Effector CD4-positive, alpha-beta T cell (primary cell): ENCODE measurements around the gene RALGAPB.
"Not testable (repeated sequence)": the region's sequence is repeated elsewhere in the genome, so short reads cannot be mapped to it uniquely, and the experiment has no call there.

Source experiments
- DNase-seq: peaks from one replicate; pipeline ENCODE4 v3.0.0-alpha.2; 2020

The RALGAPB gene

GRCh38 chr20:38589351-38589750, 116.7 kb downstream of the RALGAPB start:
- no peak for DNase-seq

GRCh38 chr20:38589967-38590675, 117.5 kb downstream of the RALGAPB start:
- no peak for DNase-seq

- DNase-seq, result no peak
Measured at GRCh38 chr20:38590676-38591473, 118.2 kb downstream of the RALGAPB start.

- no peak for DNase-seq
Measured at GRCh38 chr20:38591474-38592410, 119.1 kb downstream of the RALGAPB start.

GRCh38 chr20:38592411-38592790, 119.8 kb downstream of the RALGAPB start:
- not testable (repeated sequence) for DNase-seq

GRCh38 chr20:38594281-38594680, 121.6 kb downstream of the RALGAPB start:
- not testable (repeated sequence) for DNase-seq

- not testable (repeated sequence) for DNase-seq
Measured at GRCh38 chr20:38595886-38596285, 123.2 kb downstream of the RALGAPB start.

GRCh38 chr20:38599410-38599882, 126.8 kb downstream of the RALGAPB start:
- DNase-seq, result no peak

- DNase-seq, result no peak
Measured at GRCh38 chr20:38600057-38600456, 127.4 kb downstream of the RALGAPB start.

GRCh38 chr20:38601216-38602184, 128.9 kb downstream of the RALGAPB start, which contains the start of gene ARHGAP40:
TSS of gene ARHGAP40 (plus strand) at chr20:38601809.
- no peak for DNase-seq

GRCh38 chr20:38602185-38602581, 129.5 kb downstream of the RALGAPB start:
- no peak for DNase-seq

- DNase-seq, result no peak
Measured at GRCh38 chr20:38603286-38603685, 130.6 kb downstream of the RALGAPB start.

GRCh38 chr20:38604873-38605303, 132.2 kb downstream of the RALGAPB start:
- no peak for DNase-seq

GRCh38 chr20:38607351-38607750, 134.7 kb downstream of the RALGAPB start:
- no peak for DNase-seq

- no peak for DNase-seq
Measured at GRCh38 chr20:38608188-38608587, 135.5 kb downstream of the RALGAPB start.

GRCh38 chr20:38609815-38610214, 137.2 kb downstream of the RALGAPB start:
- no peak for DNase-seq

GRCh38 chr20:38610521-38610920, 137.9 kb downstream of the RALGAPB start:
- no peak for DNase-seq

- no peak for DNase-seq
Measured at GRCh38 chr20:38612751-38613515, 140.3 kb downstream of the RALGAPB start.

GRCh38 chr20:38615283-38615682, 142.6 kb downstream of the RALGAPB start:
- no peak for DNase-seq

GRCh38 chr20:38616457-38616856, 143.8 kb downstream of the RALGAPB start:
- DNase-seq, result no peak
